Right atrium auricular region (tissue), 2 donors: ENCODE results near the gene MRPL19. TPM values are rescaled to one million over a fixed set of nuclear protein-coding genes. Genes with fewer than 3 reads are reported as not detected.
A peak's percentile ranks its signal among the peaks of the same experiment; 100 is the strongest.

Experiments
- DNase-seq: peaks from one replicate; pipeline ENCODE4 v3.0.0-alpha.2; 2019; ENCODE audit warnings: low spot score
- H3K27ac ChIP-seq, 2 donors: fragments of 200-600 bp; sonication (generic); 1 replicate in 1 of 2; 2 replicates in 1 of 2; pipeline ENCODE4 v1.5.1; 2016 to 2019
- H3K27me3 ChIP-seq, 2 donors: fragments of 200-600 bp; sonication (generic); one replicate each; pipeline versions ENCODE4 v1.5.1 to v1.6.0; 2017 to 2019
- H3K36me3 ChIP-seq: fragments of 200-600 bp; sonication (generic); one replicate; pipeline ENCODE4 v1.5.1; 2016
- H3K4me1 ChIP-seq, 2 donors: fragments of 200-600 bp; sonication (generic); one replicate each; pipeline versions ENCODE4 v1.5.1 to v1.6.0; 2017 to 2019
- H3K4me3 ChIP-seq, 2 donors: fragments of 200-600 bp; sonication (generic); 1 replicate in 1 of 2; 2 replicates in 1 of 2; pipeline ENCODE4 v1.5.1; 2017 to 2019; ENCODE audit warnings: mild to moderate bottlenecking in 1 of 2, moderate library complexity in 1 of 2
- H3K9me3 ChIP-seq, 2 donors: fragments of 200-600 bp; sonication (generic); one replicate each; pipeline ENCODE4 v1.5.1; 2019
- total RNA-seq, 2 donors: library from RNA; depleted of rRNA; stranded (reverse); fragments of >200 nt; gene quantifications; one replicate each; pipeline ENCODE4 v1.1.0, GENCODE V29; 2016
- TF ChIP-seq, protein P1 (sequence below), 2 donors: fragments of 200-600 bp; sonication (generic); IDR thresholded peaks; one replicate each; pipeline ENCODE4 v1.5.1; 2019; ENCODE audit warnings: antibody characterized with exemption in 2 of 2

MRPL19 gene
- total RNA-seq, 2 donors from 2014 or later: 17.3 to 51.8 TPM

DNA sequence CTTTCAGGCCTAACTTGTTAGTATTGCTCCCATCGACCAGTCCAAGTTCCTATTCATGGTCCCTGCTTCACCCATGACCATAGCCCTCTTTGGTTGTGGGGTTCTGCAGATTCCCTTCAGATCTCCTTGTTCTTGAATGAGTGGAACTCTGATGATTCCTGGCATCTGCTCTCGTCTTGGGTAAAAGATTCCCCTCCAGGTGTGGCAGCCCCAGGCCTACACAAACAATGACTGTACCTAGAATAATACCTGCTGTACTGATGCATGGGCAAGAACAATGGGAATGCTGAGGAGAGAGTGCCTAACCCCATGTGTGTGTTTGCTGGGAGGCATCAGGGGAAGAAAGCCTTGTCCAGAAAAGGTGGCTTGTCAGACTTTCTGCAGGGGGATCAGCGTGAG is 39.2 kb upstream of the MRPL19 start:
- H3K4me3 ChIP-seq: no peak overlapping the region
- DNase-seq: no peak
- no peaks in the 10 kb centered on the region for H3K36me3 ChIP-seq
- H3K4me1 ChIP-seq: peaks cover 0 to 4% of the 10 kb centered on the region in 2 donors
- no peak overlapping the region for H3K27ac ChIP-seq
- H3K27me3 ChIP-seq: no peaks in the 10 kb centered on the region
- TF ChIP-seq, protein P1, sequence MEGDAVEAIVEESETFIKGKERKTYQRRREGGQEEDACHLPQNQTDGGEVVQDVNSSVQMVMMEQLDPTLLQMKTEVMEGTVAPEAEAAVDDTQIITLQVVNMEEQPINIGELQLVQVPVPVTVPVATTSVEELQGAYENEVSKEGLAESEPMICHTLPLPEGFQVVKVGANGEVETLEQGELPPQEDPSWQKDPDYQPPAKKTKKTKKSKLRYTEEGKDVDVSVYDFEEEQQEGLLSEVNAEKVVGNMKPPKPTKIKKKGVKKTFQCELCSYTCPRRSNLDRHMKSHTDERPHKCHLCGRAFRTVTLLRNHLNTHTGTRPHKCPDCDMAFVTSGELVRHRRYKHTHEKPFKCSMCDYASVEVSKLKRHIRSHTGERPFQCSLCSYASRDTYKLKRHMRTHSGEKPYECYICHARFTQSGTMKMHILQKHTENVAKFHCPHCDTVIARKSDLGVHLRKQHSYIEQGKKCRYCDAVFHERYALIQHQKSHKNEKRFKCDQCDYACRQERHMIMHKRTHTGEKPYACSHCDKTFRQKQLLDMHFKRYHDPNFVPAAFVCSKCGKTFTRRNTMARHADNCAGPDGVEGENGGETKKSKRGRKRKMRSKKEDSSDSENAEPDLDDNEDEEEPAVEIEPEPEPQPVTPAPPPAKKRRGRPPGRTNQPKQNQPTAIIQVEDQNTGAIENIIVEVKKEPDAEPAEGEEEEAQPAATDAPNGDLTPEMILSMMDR (IDR thresholded peaks at IDR 0.05): no peak
- no peaks in the 10 kb centered on the region for H3K9me3 ChIP-seq

DNA sequence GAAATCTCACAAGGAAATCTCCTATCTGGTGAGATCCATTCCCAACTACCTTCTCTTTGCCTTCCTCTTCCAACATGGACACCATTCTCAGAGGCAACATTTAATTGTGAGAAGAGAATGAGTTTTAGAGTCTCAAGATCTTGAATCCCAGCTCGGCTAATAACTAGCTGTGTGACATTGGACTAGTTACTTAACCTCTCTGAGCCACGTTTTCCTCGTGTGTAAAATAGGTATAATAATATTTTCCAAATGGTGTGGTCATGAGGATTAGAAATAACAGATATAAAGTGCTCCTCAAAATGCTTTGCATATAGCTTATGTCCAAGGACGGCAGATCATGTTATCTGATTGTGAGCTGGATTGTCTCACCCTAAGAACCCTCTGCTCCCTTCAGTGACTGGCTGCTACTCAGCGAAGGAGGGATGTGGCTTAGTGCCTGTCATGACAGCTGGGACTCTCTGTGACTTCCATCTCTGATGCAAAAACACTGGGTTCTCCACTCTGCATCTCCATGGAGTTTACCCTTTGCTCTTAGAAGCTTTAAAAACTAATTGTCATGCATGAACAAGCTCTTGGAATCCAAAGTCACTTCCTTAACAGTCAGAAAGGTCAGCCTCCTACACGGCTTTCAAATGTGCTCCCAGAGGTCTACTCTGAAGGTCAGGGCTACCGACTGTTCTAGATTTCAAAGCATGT is 38.4 kb upstream of the MRPL19 start:
- no peak for DNase-seq
- Histone ChIP-seq H3K4me1 (peaks cover 0 to 4% of the 10 kb centered on the region in 2 donors), H3K27me3 (no peaks in the 10 kb centered on the region), H3K36me3 (no peaks in the 10 kb centered on the region), H3K9me3 (no peaks in the 10 kb centered on the region), H3K4me3 (no peak overlapping the region), H3K27ac (no peak overlapping the region)
- TF ChIP-seq, protein P1 (IDR thresholded peaks at IDR 0.05): no peak

DNA sequence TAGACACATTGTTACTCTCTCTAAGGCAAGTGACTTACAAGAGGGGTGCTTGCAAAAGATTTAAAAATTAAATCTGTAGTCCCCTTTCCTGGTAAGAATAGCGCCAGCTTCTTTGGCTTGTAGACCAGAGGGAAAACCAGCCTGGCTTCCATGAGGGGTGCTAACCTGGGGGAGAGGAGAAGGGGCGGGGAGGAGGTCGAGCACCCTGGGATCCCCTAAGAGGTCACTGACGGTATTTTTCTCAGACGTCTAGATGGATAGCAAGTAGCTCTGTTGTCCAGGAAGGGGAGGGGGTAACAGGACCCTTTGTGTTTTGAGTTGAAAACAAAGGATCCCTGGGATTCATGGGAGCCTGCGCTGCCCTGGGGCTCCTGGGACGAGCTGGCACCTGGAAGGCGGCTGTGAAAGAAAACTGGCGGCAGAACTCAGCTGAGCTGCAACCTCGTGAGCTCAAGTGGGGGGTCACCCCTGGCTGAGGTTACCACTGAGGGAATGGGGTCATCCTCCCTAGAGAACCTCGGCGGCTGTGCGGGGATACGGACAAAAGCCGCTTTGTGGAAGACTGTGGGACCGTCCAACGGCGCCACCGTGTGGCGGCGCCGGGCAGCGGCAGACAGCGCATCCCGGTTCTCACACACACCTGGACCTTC is 37.8 kb upstream of the MRPL19 start:
- Histone ChIP-seq H3K27ac (no peak overlapping the region), H3K27me3 (no peaks in the 10 kb centered on the region), H3K4me1 (peaks cover 0 to 4% of the 10 kb centered on the region in 2 donors), H3K4me3 (no peak overlapping the region), H3K9me3 (no peaks in the 10 kb centered on the region), H3K36me3 (no peaks in the 10 kb centered on the region)
- TF ChIP-seq, protein P1 (IDR thresholded peaks at IDR 0.05): peak; percentile 83 to 94
- DNase-seq: no peak

DNA sequence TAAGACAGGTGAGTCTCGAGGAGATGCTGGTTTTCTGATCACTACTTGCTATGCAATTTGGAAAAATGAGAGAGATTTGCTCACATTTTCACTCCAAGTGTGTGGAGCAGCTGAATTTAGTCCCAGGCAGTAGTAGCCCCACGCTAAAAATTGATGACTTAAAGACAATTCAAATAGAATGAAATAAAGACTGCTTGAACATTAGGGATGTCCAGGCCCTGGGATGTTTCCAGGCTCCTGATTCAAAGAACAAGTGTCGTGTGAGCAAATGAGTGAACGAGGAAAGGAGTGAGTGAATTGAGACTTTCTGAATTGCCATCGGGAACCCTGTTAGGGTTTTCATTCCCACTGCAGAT is 37.3 kb upstream of the MRPL19 start:
- peaks cover 0 to 4% of the 10 kb centered on the region in 2 donors for H3K4me1 ChIP-seq
- no peaks in the 10 kb centered on the region for H3K27me3 ChIP-seq
- no peak overlapping the region for H3K4me3 ChIP-seq
- H3K36me3 ChIP-seq: no peaks in the 10 kb centered on the region
- TF ChIP-seq, protein P1 (IDR thresholded peaks at IDR 0.05): no peak
- no peak for DNase-seq
- H3K9me3 ChIP-seq: no peaks in the 10 kb centered on the region
- H3K27ac ChIP-seq: no peak overlapping the region

DNA sequence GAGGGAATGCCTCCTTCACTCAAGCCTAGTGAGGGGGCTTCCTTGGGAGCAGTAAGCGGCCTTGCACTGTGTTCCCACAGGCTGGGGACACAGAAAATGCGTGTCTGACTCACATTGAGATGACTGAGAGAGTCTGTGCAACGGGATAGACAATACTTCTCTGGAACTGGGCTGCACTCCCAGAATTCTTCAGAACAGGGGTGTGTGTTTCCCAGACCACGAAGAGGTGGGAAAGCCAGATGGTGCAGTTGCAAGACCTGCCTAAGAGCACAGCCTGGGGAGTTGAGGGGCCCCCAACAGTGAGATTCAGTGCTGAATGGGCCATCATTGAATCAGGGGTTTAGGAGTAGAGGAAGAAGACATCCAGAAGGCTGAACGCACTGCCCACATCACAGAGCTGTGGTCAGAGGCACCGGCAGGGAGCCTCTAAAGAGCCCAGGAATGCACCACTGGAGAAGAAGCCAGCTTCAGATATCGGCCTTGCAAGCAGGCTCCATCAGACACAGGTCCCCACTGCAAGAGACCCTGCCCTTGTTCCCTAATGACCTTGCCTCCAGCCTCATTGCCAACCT is 36.6 kb upstream of the MRPL19 start:
- DNase-seq: no peak
- Histone ChIP-seq H3K4me3 (no peak overlapping the region), H3K36me3 (no peaks in the 10 kb centered on the region), H3K9me3 (no peaks in the 10 kb centered on the region), H3K27ac (no peak overlapping the region), H3K27me3 (no peaks in the 10 kb centered on the region), H3K4me1 (peaks cover 0 to 4% of the 10 kb centered on the region in 2 donors)
- TF ChIP-seq, protein P1 (IDR thresholded peaks at IDR 0.05): no peak
